MM.1S (cell line): ENCODE data around the gene C14orf119.

Source experiments
- DNase-seq: peaks from one replicate; pipeline ENCODE4 v3.0.0-alpha.2; 2015
- H2AFZ ChIP-seq: fragments of 300-600 bp; sonication (generic); 2 replicates; pipeline ENCODE4 v1.6.0; 2016; ENCODE audit warnings: antibody characterized with exemption, low read length
- H3F3A ChIP-seq: fragments of 300-600 bp; sonication (generic); 2 replicates; pipeline ENCODE4 v1.6.1; 2016; ENCODE audit warnings: mild to moderate bottlenecking, antibody characterized with exemption, low read length, moderate library complexity, mixed read lengths; ENCODE audit not compliant: insufficient read depth
- H3K27ac ChIP-seq: fragments of 300-600 bp; sonication (generic); 2 replicates; pipeline ENCODE4 v1.5.1; 2016; ENCODE audit warnings: mild to moderate bottlenecking, low read length
- H3K27me3 ChIP-seq: fragments of 300-600 bp; sonication (generic); replicated peaks from 2 replicates; pipeline ENCODE4 v1.6.0; 2016; ENCODE audit warnings: low read length; ENCODE audit not compliant: insufficient read depth
- H3K36me3 ChIP-seq: fragments of 300-600 bp; sonication (generic); replicated peaks from 2 replicates; pipeline ENCODE4 v1.6.1; 2016; ENCODE audit warnings: mild to moderate bottlenecking, low read length, mixed read lengths; ENCODE audit not compliant: insufficient read depth
- H3K4me1 ChIP-seq: fragments of 300-600 bp; sonication (generic); 2 replicates; pipeline ENCODE4 v1.6.1; 2016; ENCODE audit warnings: low read length, mixed read lengths
- H3K4me2 ChIP-seq: fragments of 300-600 bp; sonication (generic); 2 replicates; pipeline ENCODE4 v1.6.0; 2016; ENCODE audit warnings: low read depth, low read length
- H3K4me3 ChIP-seq: fragments of 300-600 bp; sonication (generic); 2 replicates; pipeline ENCODE4 v1.5.1; 2016; ENCODE audit warnings: low read length, mixed read lengths
- H3K79me2 ChIP-seq: fragments of 300-600 bp; sonication (generic); 2 replicates; pipeline ENCODE4 v1.6.1; 2016; ENCODE audit warnings: mixed run types, low read length, mixed read lengths
- H3K9ac ChIP-seq: fragments of 300-600 bp; sonication (generic); 2 replicates; pipeline ENCODE4 v1.6.1; 2016; ENCODE audit warnings: low read length, mixed read lengths
- H3K9me2 ChIP-seq: fragments of 300-600 bp; sonication (generic); replicated peaks from 2 replicates; pipeline ENCODE4 v1.6.1; 2016; ENCODE audit warnings: mild to moderate bottlenecking, low read length, mixed read lengths; ENCODE audit not compliant: insufficient read depth
- H3K9me3 ChIP-seq: fragments of 300-600 bp; sonication (generic); replicated peaks from 2 replicates; pipeline ENCODE4 v1.6.1; 2016; ENCODE audit warnings: mild to moderate bottlenecking, low read length, mixed read lengths; ENCODE audit not compliant: insufficient read depth
- H4K20me1 ChIP-seq: fragments of 300-600 bp; sonication (generic); 2 replicates; pipeline ENCODE4 v1.6.1; 2016; ENCODE audit warnings: mild to moderate bottlenecking, low read length, moderate library complexity, mixed read lengths; ENCODE audit not compliant: insufficient read depth
- EZH2 ChIP-seq: fragments of 300-600 bp; sonication (generic); optimal IDR thresholded peaks from 2 replicates; pipeline ENCODE3; 2017; ENCODE audit warnings: low read depth, mild to moderate bottlenecking, antibody characterized with exemption, low read length, mixed read lengths
- EZH2phosphoT487 ChIP-seq: fragments of 300-600 bp; sonication (generic); IDR thresholded peaks from 2 replicates; pipeline ENCODE4 v1.6.1; 2018; ENCODE audit warnings: antibody characterized with exemption, low read length
- TF ChIP-seq, protein P1 (sequence below): fragments of 300-600 bp; sonication (generic); IDR thresholded peaks from 2 replicates; pipeline ENCODE4 v1.5.1; 2016; ENCODE audit warnings: antibody characterized with exemption, low read length, mixed read lengths

The C14orf119 gene

DNA sequence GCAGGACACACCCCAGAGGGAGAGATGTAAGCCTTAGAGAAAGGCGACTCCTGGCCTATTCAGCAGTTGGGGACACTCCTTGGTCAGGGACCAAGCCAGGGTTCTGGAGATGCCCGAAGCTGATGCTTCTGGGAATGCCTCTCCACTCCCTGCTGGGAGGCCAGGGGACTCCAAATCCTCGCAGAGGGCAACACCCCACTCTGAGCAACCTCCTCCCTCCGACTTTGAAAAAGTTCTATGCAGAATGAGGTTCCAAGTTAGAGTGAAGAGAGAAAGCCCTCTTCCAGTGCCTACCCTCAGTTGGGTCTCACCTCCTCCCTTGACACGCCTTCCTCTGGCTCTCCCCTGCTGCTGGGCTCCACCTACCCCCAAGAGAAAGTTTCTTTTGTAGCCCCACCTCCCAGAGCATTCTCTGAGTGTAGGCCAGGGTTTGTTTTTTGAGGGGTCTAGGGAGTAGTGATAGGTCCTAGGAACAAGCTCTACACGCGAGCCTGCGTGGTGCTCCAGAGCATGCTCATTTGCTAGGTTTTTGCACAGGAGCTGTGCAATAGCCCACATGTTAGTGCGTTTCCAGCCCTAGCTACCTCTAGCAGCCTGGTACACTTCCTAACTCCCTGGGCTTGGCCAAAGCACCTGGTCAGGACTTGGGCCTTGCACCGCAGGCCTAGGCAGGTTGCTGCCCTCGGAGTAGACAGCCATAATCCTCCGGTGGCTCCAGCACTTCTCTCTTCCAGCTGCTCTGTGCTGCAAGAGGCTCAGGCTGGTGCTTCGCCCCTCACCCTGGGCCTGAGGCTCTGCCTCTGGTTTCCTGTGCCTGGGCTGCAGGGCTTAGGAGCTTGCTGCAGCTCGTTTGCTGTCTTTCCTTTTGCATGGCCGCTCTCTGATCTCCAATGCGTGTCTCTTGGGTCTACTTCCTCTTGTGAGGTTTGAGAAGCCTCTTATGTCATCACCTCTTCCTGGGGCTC lies 24.3 kb downstream of the C14orf119 start:
- Histone ChIP-seq H3K27ac (no peak overlapping the region), H3K4me1 (peaks cover 11% of the 10 kb centered on the region), H2AFZ (no peak overlapping the region), H3K4me2 (no peak overlapping the region), H3K4me3 (no peak overlapping the region), H4K20me1 (no peaks in the 10 kb centered on the region), H3K9ac (no peak overlapping the region), H3F3A (peaks cover 5% of the 10 kb centered on the region; the same call in 1 of the 2 replicates), H3K36me3 (no peaks in the 10 kb centered on the region), H3K79me2 (no peaks in the 10 kb centered on the region), H3K27me3 (no peaks in the 10 kb centered on the region), H3K9me3 (no peaks in the 10 kb centered on the region), H3K9me2 (no peaks in the 10 kb centered on the region)
- no peak for DNase-seq
- TF ChIP-seq EZH2 (no peak), EZH2phosphoT487 (no peak)
- TF ChIP-seq, protein P1, sequence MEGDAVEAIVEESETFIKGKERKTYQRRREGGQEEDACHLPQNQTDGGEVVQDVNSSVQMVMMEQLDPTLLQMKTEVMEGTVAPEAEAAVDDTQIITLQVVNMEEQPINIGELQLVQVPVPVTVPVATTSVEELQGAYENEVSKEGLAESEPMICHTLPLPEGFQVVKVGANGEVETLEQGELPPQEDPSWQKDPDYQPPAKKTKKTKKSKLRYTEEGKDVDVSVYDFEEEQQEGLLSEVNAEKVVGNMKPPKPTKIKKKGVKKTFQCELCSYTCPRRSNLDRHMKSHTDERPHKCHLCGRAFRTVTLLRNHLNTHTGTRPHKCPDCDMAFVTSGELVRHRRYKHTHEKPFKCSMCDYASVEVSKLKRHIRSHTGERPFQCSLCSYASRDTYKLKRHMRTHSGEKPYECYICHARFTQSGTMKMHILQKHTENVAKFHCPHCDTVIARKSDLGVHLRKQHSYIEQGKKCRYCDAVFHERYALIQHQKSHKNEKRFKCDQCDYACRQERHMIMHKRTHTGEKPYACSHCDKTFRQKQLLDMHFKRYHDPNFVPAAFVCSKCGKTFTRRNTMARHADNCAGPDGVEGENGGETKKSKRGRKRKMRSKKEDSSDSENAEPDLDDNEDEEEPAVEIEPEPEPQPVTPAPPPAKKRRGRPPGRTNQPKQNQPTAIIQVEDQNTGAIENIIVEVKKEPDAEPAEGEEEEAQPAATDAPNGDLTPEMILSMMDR: no peak

DNA sequence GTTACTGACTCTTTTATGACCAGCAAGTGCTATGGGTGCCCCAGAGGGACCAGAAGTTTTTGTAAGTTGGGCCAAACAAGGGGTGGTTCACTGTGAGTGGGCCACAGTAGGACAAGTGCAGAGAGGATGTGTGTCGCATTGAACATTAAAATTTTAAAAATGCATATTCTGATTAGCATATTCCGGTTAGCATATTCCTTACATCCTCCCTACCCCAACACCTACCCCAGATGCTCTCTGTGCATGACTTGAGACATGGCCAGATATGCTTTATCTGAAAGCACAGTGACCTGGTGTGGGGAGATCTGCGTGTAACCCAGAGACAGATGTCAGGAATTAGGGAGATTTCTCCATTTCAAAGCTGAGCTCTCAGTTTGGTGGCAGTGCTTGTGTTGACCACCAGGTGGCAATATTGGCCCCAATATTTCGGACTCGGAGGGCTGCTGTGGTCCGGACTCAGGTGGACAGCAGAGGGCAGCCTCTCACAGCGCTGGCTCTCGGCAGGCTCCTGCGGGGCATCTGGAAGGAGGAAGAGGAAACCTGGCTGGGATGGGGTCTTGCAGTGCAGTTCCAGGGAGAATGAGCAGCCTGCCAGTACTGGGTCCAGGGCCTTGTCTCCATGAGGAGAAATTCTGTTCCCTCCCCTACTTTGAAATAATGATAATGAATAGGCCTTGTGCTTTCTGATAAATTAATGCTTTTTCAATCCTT lies 25.4 kb downstream of the C14orf119 start:
- Histone ChIP-seq H3K9ac (peak overlapping the region; percentile 25; the same call in 1 of the 2 replicates), H3K27me3 (no peaks in the 10 kb centered on the region), H4K20me1 (no peaks in the 10 kb centered on the region), H2AFZ (0 out of 2 replicates have a peak overlapping the region, but pooled peaks have one; percentile 35), H3K36me3 (no peaks in the 10 kb centered on the region), H3K27ac (peak overlapping the region; percentile 56; the same call in 1 of the 2 replicates), H3K4me2 (peak overlapping the region; percentile 83), H3K4me1 (peaks cover 11% of the 10 kb centered on the region), H3K9me2 (no peaks in the 10 kb centered on the region), H3K4me3 (peak overlapping the region; percentile 24; the same call in 1 of the 2 replicates), H3F3A (peaks cover 5% of the 10 kb centered on the region; the same call in 1 of the 2 replicates), H3K9me3 (no peaks in the 10 kb centered on the region), H3K79me2 (no peaks in the 10 kb centered on the region)
- TF ChIP-seq EZH2phosphoT487 (no peak), EZH2 (no peak)
- TF ChIP-seq, protein P1: peak; percentile 96
- DNase-seq: peak; percentile 71

DNA sequence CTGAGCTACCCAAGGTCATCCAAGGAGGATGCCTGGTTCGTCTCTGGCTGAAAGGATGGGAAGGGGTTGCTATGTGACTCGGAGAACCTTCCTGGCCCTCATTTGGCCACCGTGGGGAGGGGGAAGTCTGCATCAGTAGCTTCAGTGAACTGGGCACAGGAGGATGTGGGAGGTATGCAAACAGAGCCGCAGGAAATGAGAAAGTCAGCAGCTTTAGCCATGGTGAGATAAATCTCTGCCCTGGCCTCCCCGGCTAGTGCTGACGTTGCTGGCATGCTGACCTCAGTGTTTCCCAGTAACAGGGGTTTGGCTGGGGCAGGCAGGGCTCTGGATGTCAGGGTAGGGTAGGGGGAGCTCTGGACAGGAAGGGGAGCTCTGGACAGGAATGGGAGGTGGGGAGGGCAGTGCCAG lies 26.1 kb downstream of the C14orf119 start:
- no peaks in the 10 kb centered on the region for H3K9me2 ChIP-seq
- H3K27me3 ChIP-seq: no peaks in the 10 kb centered on the region
- no peaks in the 10 kb centered on the region for H4K20me1 ChIP-seq
- peak; percentile 65 for DNase-seq
- H3K9me3 ChIP-seq: no peaks in the 10 kb centered on the region
- H3F3A ChIP-seq: peaks cover 5% of the 10 kb centered on the region; the same call in 1 of the 2 replicates
- no peaks in the 10 kb centered on the region for H3K36me3 ChIP-seq
- H2AFZ ChIP-seq: 0 out of 2 replicates have a peak overlapping the region, but pooled peaks have one; percentile 35
- peaks cover 11% of the 10 kb centered on the region for H3K4me1 ChIP-seq
- peak overlapping the region; percentile 56; the same call in 1 of the 2 replicates for H3K27ac ChIP-seq
- TF ChIP-seq EZH2: no peak
- TF ChIP-seq, protein P1: no peak
- TF ChIP-seq EZH2phosphoT487: no peak
- H3K4me2 ChIP-seq: peak overlapping the region; percentile 83
- peak overlapping the region; percentile 24; the same call in 1 of the 2 replicates for H3K4me3 ChIP-seq
- peak overlapping the region; percentile 25; the same call in 1 of the 2 replicates for H3K9ac ChIP-seq
- no peaks in the 10 kb centered on the region for H3K79me2 ChIP-seq
